LNCAP (cell line): ENCODE measurements around the gene TDG.

ENCODE experiments used
- TF ChIP-seq, protein P1 (sequence below): fragments of 450-650 bp; IDR thresholded peaks from 2 replicates; pipeline ENCODE4 v1.5.1; 2017; ENCODE audit warnings: mild to moderate bottlenecking

The TDG gene

DNA sequence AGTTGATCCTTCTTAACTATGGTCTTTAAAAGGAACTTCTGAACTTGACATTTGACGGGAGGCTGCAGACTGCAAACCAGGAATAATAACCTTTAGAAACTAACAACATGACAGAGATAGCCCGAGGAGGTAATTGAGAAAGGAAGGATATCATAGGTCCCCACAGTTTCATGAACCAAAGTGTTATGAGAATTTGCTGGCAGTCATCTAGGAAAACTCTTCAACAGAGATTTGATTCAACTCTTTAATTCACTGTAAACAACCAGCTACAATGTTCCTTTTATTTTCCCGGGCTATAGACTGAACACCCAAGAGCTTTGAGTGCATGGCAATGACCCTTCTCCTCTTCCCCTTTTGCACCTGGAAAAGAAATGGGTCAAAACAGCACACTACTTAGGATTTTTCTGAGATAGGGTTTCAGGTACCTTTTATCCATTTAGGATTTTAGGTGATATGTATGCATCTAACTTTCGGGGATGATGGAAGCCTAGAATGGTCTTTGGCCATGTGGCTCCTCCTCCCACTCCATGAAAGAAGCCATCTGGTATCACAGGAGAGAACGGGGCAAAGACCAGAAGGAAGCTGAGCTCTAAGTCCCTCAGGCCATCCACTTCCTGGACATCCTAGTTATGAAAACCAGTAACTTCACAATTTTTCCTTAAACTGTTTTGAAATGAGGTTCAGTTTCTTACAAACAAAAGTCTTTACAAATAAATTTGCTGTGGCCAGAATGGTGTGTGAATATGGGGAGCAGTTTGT lies 61.3 kb downstream of the TDG start:
- TF ChIP-seq, protein P1, sequence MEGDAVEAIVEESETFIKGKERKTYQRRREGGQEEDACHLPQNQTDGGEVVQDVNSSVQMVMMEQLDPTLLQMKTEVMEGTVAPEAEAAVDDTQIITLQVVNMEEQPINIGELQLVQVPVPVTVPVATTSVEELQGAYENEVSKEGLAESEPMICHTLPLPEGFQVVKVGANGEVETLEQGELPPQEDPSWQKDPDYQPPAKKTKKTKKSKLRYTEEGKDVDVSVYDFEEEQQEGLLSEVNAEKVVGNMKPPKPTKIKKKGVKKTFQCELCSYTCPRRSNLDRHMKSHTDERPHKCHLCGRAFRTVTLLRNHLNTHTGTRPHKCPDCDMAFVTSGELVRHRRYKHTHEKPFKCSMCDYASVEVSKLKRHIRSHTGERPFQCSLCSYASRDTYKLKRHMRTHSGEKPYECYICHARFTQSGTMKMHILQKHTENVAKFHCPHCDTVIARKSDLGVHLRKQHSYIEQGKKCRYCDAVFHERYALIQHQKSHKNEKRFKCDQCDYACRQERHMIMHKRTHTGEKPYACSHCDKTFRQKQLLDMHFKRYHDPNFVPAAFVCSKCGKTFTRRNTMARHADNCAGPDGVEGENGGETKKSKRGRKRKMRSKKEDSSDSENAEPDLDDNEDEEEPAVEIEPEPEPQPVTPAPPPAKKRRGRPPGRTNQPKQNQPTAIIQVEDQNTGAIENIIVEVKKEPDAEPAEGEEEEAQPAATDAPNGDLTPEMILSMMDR: no peak
